BE2C (cell line): ENCODE results near the gene P2RY1.
A peak's percentile ranks its signal among the peaks of the same experiment; 100 is the strongest.

Experiments used
- DNase-seq: peaks from one replicate; pipeline ENCODE4 v3.0.0-alpha.2; 2020
- H3K27me3 ChIP-seq: fragments of 250-450 bp; sonication (Bioruptor Pico); 2 replicates; pipeline ENCODE4 v1.5.1; 2020; ENCODE audit warnings: mild to moderate bottlenecking
- H3K36me3 ChIP-seq: fragments of 250-450 bp; sonication (Bioruptor Pico); 2 replicates; pipeline ENCODE4 v1.5.1; 2020; ENCODE audit warnings: mild to moderate bottlenecking
- H3K4me1 ChIP-seq: fragments of 250-450 bp; sonication (Bioruptor Pico); 2 replicates; pipeline ENCODE4 v1.5.1; 2020
- H3K4me3 ChIP-seq: 2 replicates; pipeline ENCODE4 v1.5.1; 2011; ENCODE audit warnings: low read depth, low read length
- H3K9me3 ChIP-seq: fragments of 250-450 bp; sonication (Bioruptor Pico); 2 replicates; pipeline ENCODE4 v1.5.1; 2020
- CTCF ChIP-seq: IDR thresholded peaks from 2 replicates; pipeline ENCODE4 v1.5.1; 2012; ENCODE audit warnings: mild to moderate bottlenecking, low read depth, low read length

P2RY1 gene

GRCh38 chr3:152834191-152834775 is 648 bp upstream of the P2RY1 start:
- Histone ChIP-seq H3K9me3 (no peaks in the 10 kb centered on the region), H3K27me3 (peaks cover 51% of the 10 kb centered on the region), H3K36me3 (no peaks in the 10 kb centered on the region), H3K4me3 (peak overlapping the region; percentile 58), H3K4me1 (no peaks in the 10 kb centered on the region)
- peak; percentile 31 for DNase-seq
- no peak for TF ChIP-seq CTCF

- H3K9me3 ChIP-seq: no peaks in the 10 kb centered on the region
- no peaks in the 10 kb centered on the region for H3K36me3 ChIP-seq
- peak overlapping the region; percentile 58 for H3K4me3 ChIP-seq
- no peak for TF ChIP-seq CTCF
- no peak for DNase-seq
- H3K27me3 ChIP-seq: peaks cover 51% of the 10 kb centered on the region
- H3K4me1 ChIP-seq: no peaks in the 10 kb centered on the region
These were observed 721 bp downstream of the P2RY1 start for GRCh38 chr3:152835601-152836102.

- DNase-seq: no peak
- no peak for TF ChIP-seq CTCF
- Histone ChIP-seq H3K36me3 (no peaks in the 10 kb centered on the region), H3K27me3 (peaks cover 51% of the 10 kb centered on the region), H3K4me3 (no peak overlapping the region), H3K9me3 (no peaks in the 10 kb centered on the region), H3K4me1 (no peaks in the 10 kb centered on the region)
These were observed 1.3 kb downstream of the P2RY1 start for GRCh38 chr3:152836269-152836668.

GRCh38 chr3:152839511-152839910 is 4.6 kb downstream of the P2RY1 start:
- Histone ChIP-seq H3K4me1 (no peaks in the 10 kb centered on the region), H3K36me3 (no peaks in the 10 kb centered on the region), H3K9me3 (no peaks in the 10 kb centered on the region), H3K27me3 (peaks cover 32% of the 10 kb centered on the region), H3K4me3 (no peak overlapping the region)
- no peak for DNase-seq
- TF ChIP-seq CTCF: no peak

DNA sequence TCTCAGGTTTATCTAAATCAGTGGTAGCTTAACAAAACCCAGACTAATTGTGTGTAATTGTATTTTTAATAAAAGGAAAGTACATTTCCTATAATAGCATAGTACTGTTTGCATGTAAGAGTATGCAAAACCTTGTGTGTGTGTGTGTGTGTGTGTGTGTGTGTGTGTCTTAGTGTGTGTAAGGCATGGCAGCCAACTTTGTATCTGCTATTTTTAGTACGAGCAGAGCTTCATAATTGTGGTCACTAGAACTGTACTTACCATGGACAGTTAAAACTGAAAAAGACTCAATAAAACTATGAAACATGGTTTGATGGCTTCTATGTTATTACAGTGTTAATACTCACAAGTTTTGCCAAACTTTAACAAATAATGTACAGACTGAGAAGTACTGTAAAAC is 6.2 kb downstream of the P2RY1 start:
- Histone ChIP-seq H3K27me3 (peaks cover 16% of the 10 kb centered on the region), H3K36me3 (no peaks in the 10 kb centered on the region), H3K4me3 (no peak overlapping the region), H3K9me3 (no peaks in the 10 kb centered on the region), H3K4me1 (no peaks in the 10 kb centered on the region)
- TF ChIP-seq CTCF: no peak
- DNase-seq: no peak

GRCh38 chr3:152842413-152842812 is 7.5 kb downstream of the P2RY1 start:
- no peak for TF ChIP-seq CTCF
- no peak for DNase-seq
- Histone ChIP-seq H3K36me3 (no peaks in the 10 kb centered on the region), H3K27me3 (peaks cover 3% of the 10 kb centered on the region), H3K4me1 (no peaks in the 10 kb centered on the region), H3K4me3 (no peak overlapping the region), H3K9me3 (no peaks in the 10 kb centered on the region)
